ENCODE results near the gene AMOTL2.

AMOTL2 gene

DNA sequence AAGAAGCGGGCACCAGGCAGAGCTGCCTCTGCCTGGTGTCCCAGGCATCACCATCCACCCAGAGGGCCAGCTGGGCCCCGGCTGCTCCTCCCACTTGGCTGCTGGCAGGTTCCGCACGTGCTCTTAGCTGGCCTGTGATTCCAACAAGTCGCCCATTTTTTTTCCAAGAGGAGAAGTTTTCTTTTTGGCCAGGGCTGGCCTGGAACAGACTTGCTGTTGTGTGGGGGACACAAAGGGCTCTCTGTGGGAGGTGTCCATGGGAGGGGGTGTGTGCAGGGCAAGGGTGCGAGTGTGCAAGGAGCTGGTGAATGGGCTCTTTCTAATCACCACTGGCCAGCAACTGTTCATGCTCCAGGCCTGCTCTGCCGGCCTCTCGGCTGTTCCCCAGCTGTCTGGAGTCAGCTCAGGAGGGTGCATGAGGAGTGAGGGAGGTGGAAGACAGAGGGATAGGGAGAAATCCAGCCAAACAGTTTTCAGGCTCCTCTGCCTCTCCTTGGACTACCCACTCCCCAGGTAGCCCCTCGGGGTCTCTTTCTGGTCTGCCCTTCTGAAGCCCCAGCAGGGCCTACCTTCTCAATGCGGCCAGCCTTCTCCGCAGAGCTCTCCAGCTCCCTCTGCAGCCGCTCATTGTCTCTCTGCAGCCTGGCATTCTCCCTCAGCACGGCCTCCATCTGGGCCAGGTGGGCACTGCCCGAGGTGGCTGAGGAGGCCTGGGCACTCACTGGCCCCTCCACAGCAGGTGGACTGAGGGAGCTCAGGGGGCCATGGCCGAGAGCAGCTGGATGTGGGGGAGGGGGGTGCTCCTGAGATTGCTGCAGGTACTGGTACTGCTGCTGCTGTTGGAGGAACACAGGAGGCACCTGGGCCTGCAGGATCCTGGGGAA is 7.1 kb downstream of the AMOTL2 start:
- no peaks in the 10 kb centered on the region for H3K27me3 ChIP-seq (ENCODE audit: control insufficient read depth in 1 of 2, insufficient read depth in 1 of 2, low read length in 2 of 2)
- H2BK120ac ChIP-seq (ENCODE audit: low read depth, low read length) = no peak overlapping the region
- peaks cover 77% of the 10 kb centered on the region for H3K4me1 ChIP-seq (ENCODE audit: control insufficient read depth, insufficient read depth, low read depth, low read length)
- peak overlapping the region; percentile 30 for H3K9ac ChIP-seq (ENCODE audit: low read length)
- peak overlapping the region; percentile 26 for H2BK15ac ChIP-seq (ENCODE audit: low read depth, poor library complexity, severe bottlenecking)
- DNase-seq = no peak
- H3K4me2 ChIP-seq (ENCODE audit: low read length, poor library complexity, severe bottlenecking) = no peak overlapping the region
- H3K9me3 ChIP-seq (ENCODE audit: control insufficient read depth, low read length) = no peaks in the 10 kb centered on the region
- no peak overlapping the region for H2AFZ ChIP-seq (ENCODE audit: low read depth, low read length)
- H2AK5ac ChIP-seq (ENCODE audit: low read length, severe bottlenecking) = peak overlapping the region; percentile 69
- peak overlapping the region; percentile 40 to 48 for H3K18ac ChIP-seq (ENCODE audit: low read depth in 1 of 2, low read length in 2 of 2)
- H2BK5ac ChIP-seq (ENCODE audit: low read depth, low read length, poor library complexity, severe bottlenecking) = no peak overlapping the region
- H3K4ac ChIP-seq (ENCODE audit: low read depth in 1 of 2, low read length in 2 of 2) = no peak overlapping the region
- H4K91ac ChIP-seq (ENCODE audit: low read length) = no peak overlapping the region
- H4K8ac ChIP-seq (ENCODE audit: low read length) = no peak overlapping the region
- peak overlapping the region; percentile 98 for H3K27ac ChIP-seq (ENCODE audit: low read length, poor library complexity, severe bottlenecking)
- no peak overlapping the region for H3K4me3 ChIP-seq (ENCODE audit: insufficient read depth in 1 of 2, low read depth in 1 of 2, low read length in 2 of 2)
- H3K14ac ChIP-seq (ENCODE audit: low read length in 2 of 2) = no peak overlapping the region
- H3K23ac ChIP-seq (ENCODE audit: low read length in 2 of 2) = no peak overlapping the region
- H2BK12ac ChIP-seq (ENCODE audit: low read length in 2 of 2) = no peak overlapping the region
- no peaks in the 10 kb centered on the region for H3K79me1 ChIP-seq (replicated peaks; ENCODE audit: low read length, poor library complexity, severe bottlenecking)
- H3K36me3 ChIP-seq (ENCODE audit: control insufficient read depth in 1 of 2, insufficient read depth in 2 of 2, low read depth in 1 of 2, low read length in 2 of 2) = peaks cover 83 to 88% of the 10 kb centered on the region in 2 experiments
- WGBS = 87% methylated on average over 13 of the region's 15 CpGs

DNA sequence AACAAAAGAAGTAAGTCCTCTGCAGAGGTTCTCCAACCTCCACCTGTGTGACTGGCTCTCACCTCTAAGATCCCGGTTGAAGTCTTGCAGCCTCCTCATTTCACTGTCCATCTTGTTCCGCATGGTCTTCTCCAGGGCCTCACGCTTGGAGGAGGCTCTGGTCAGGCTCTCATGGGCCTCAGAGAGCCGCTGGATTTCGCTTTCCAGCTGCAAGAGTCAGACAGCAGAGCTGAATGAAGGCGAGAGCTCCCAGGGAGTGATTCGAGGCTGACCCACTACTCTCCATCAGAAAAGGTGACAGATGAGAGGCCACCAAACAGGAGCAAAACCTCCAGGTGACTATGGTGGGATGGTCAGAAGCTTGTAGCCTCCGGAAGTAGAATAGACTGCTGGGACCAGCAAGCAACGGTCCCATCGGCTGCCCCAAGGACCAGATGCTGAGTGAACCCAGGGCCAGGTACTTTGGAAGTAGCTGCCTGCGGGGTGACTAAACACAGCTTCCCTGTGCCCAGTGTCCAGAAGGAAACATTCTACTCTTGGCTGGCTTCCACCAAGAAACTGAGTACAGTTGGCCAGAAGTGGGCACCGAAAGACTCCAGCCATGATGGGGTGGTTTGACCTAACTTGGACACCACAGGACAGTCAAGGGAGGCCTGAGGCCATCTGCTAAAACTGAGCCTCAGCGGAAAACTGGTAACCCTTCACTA is 7.9 kb downstream of the AMOTL2 start:
- H3K4me3 ChIP-seq (ENCODE audit: insufficient read depth in 1 of 2, low read depth in 1 of 2, low read length in 2 of 2) = no peak overlapping the region
- no peaks in the 10 kb centered on the region for H3K79me1 ChIP-seq (replicated peaks; ENCODE audit: low read length, poor library complexity, severe bottlenecking)
- H3K4me2 ChIP-seq (ENCODE audit: low read length, poor library complexity, severe bottlenecking) = no peak overlapping the region
- peak overlapping the region; percentile 25 to 28 for H3K18ac ChIP-seq (ENCODE audit: low read depth in 1 of 2, low read length in 2 of 2)
- H2AK5ac ChIP-seq (ENCODE audit: low read length, severe bottlenecking) = peak overlapping the region; percentile 69
- no peak overlapping the region for H4K8ac ChIP-seq (ENCODE audit: low read length)
- no peak overlapping the region for H3K14ac ChIP-seq (ENCODE audit: low read length in 2 of 2)
- H3K4ac ChIP-seq (ENCODE audit: low read depth in 1 of 2, low read length in 2 of 2) = no peak overlapping the region
- no peak overlapping the region for H3K23ac ChIP-seq (ENCODE audit: low read length in 2 of 2)
- H2AFZ ChIP-seq (ENCODE audit: low read depth, low read length) = no peak overlapping the region
- 93% methylated on average over 12 of the region's 13 CpGs for WGBS
- no peaks in the 10 kb centered on the region for H3K27me3 ChIP-seq (ENCODE audit: control insufficient read depth in 1 of 2, insufficient read depth in 1 of 2, low read length in 2 of 2)
- H3K9ac ChIP-seq (ENCODE audit: low read length) = peak overlapping the region; percentile 30
- DNase-seq = no peak
- H3K4me1 ChIP-seq (ENCODE audit: control insufficient read depth, insufficient read depth, low read depth, low read length) = peaks cover 82% of the 10 kb centered on the region
- H2BK12ac ChIP-seq (ENCODE audit: low read length in 2 of 2) = no peak overlapping the region
- H3K36me3 ChIP-seq (ENCODE audit: control insufficient read depth in 1 of 2, insufficient read depth in 2 of 2, low read depth in 1 of 2, low read length in 2 of 2) = peaks cover 90 to 91% of the 10 kb centered on the region in 2 experiments
- H2BK5ac ChIP-seq (ENCODE audit: low read depth, low read length, poor library complexity, severe bottlenecking) = no peak overlapping the region
- peak overlapping the region; percentile 56 for H2BK15ac ChIP-seq (ENCODE audit: low read depth, poor library complexity, severe bottlenecking)
- H2BK120ac ChIP-seq (ENCODE audit: low read depth, low read length) = no peak overlapping the region
- H3K27ac ChIP-seq (ENCODE audit: low read length, poor library complexity, severe bottlenecking) = peak overlapping the region; percentile 98
- no peaks in the 10 kb centered on the region for H3K9me3 ChIP-seq (ENCODE audit: control insufficient read depth, low read length)
- no peak overlapping the region for H4K91ac ChIP-seq (ENCODE audit: low read length)

DNA sequence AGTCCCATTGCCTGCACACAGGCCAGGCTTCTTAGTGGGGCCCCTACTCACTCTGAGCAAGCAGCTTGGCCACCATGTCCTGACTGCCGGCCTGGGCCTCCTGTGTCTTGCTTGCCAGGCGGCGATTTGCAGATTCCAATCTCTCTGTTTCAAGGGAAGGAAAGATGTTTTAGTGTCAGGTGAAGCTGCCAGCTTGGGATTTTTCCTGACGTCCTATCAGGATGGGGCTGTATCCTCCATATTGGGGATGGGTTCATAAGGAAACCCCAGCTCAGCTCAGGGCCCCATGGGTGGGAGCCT is 8.5 kb downstream of the AMOTL2 start:
- Histone ChIP-seq H3K18ac (ENCODE audit: low read depth in 1 of 2, low read length in 2 of 2) (no peak overlapping the region), H3K27ac (ENCODE audit: low read length, poor library complexity, severe bottlenecking) (peak overlapping the region; percentile 98), H3K4me1 (ENCODE audit: control insufficient read depth, insufficient read depth, low read depth, low read length) (peaks cover 80% of the 10 kb centered on the region), H2AK5ac (ENCODE audit: low read length, severe bottlenecking) (no peak overlapping the region), H3K27me3 (ENCODE audit: control insufficient read depth in 1 of 2, insufficient read depth in 1 of 2, low read length in 2 of 2) (no peaks in the 10 kb centered on the region), H3K4me2 (ENCODE audit: low read length, poor library complexity, severe bottlenecking) (no peak overlapping the region), H3K9me3 (ENCODE audit: control insufficient read depth, low read length) (no peaks in the 10 kb centered on the region), H4K91ac (ENCODE audit: low read length) (no peak overlapping the region), H2BK120ac (ENCODE audit: low read depth, low read length) (no peak overlapping the region), H2BK5ac (ENCODE audit: low read depth, low read length, poor library complexity, severe bottlenecking) (no peak overlapping the region), H3K4ac (ENCODE audit: low read depth in 1 of 2, low read length in 2 of 2) (no peak overlapping the region), H3K4me3 (ENCODE audit: insufficient read depth in 1 of 2, low read depth in 1 of 2, low read length in 2 of 2) (no peak overlapping the region), H3K79me1 (replicated peaks; ENCODE audit: low read length, poor library complexity, severe bottlenecking) (no peaks in the 10 kb centered on the region), H2BK15ac (ENCODE audit: low read depth, poor library complexity, severe bottlenecking) (no peak overlapping the region), H2BK12ac (ENCODE audit: low read length in 2 of 2) (no peak overlapping the region), H2AFZ (ENCODE audit: low read depth, low read length) (no peak overlapping the region), H3K9ac (ENCODE audit: low read length) (no peak overlapping the region), H3K14ac (ENCODE audit: low read length in 2 of 2) (no peak overlapping the region), H3K36me3 (ENCODE audit: control insufficient read depth in 1 of 2, insufficient read depth in 2 of 2, low read depth in 1 of 2, low read length in 2 of 2) (peaks cover 90 to 91% of the 10 kb centered on the region in 2 experiments), H4K8ac (ENCODE audit: low read length) (no peak overlapping the region), H3K23ac (ENCODE audit: low read length in 2 of 2) (no peak overlapping the region)
- WGBS = 91% methylated on average over 4 of the region's 4 CpGs
- no peak for DNase-seq
